ENCODE measurements around the gene TSPAN16. TPM values are rescaled to one million over a fixed set of nuclear protein-coding genes. Genes with fewer than 3 reads are reported as not detected.

TSPAN16 gene, protein sequence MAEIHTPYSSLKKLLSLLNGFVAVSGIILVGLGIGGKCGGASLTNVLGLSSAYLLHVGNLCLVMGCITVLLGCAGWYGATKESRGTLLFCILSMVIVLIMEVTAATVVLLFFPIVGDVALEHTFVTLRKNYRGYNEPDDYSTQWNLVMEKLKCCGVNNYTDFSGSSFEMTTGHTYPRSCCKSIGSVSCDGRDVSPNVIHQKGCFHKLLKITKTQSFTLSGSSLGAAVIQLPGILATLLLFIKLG
- not detected for total RNA-seq

GRCh38 chr19:11295665-11296245 lies at the start of gene TSPAN16:
TSS of gene TSPAN16 (plus strand) at chr19:11296160. CDS start at chr19:11296298, 138 bp downstream.
- Mint-ChIP-seq H3K36me3 (no peaks in the 10 kb centered on the region), H3K4me1 (peaks cover 4% of the 10 kb centered on the region), H3K27me3 (peaks cover 44% of the 10 kb centered on the region), H3K4me3 (no peak within 1 kb of the TSS), H3K27ac (no peak within 1 kb of the TSS), H3K9me3 (no peaks in the 10 kb centered on the region)
- no peak for DNase-seq

GRCh38 chr19:11246941-11247340 lies 49.0 kb upstream of the TSPAN16 start:
- no peak for DNase-seq
- Mint-ChIP-seq H3K4me3 (no peak overlapping the region), H3K27me3 (peaks cover 26% of the 10 kb centered on the region), H3K36me3 (no peaks in the 10 kb centered on the region), H3K9me3 (no peaks in the 10 kb centered on the region), H3K27ac (no peak overlapping the region), H3K4me1 (no peaks in the 10 kb centered on the region)

DNA sequence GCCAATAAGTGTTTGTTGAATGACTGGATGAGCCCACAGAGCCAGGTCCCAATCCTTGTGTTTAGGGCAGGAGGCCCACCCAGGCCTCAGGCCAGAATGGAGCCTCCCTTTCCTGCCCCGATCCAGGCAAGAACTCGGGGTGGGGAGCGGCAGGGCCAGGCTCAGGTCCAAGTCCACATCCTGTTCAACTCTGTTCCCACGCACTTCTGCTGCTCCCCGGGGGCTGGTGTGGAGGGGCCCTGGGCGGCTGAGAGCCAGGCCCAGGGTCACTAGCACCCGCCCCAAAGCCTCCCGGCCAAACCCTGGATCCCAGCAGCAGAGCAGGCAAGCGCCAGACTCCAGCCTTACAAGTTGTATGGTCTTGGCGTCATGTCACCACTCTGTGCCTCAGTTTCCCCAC lies 48.6 kb upstream of the TSPAN16 start:
- H3K9me3 Mint-ChIP-seq: no peaks in the 10 kb centered on the region
- no peak for DNase-seq
- no peak overlapping the region for H3K27ac Mint-ChIP-seq
- no peak overlapping the region for H3K4me3 Mint-ChIP-seq
- H3K36me3 Mint-ChIP-seq: no peaks in the 10 kb centered on the region
- no peaks in the 10 kb centered on the region for H3K4me1 Mint-ChIP-seq
- H3K27me3 Mint-ChIP-seq: peaks cover 24% of the 10 kb centered on the region

GRCh38 chr19:11247934-11248333 lies 48.0 kb upstream of the TSPAN16 start:
- no peak overlapping the region for H3K27ac Mint-ChIP-seq
- H3K27me3 Mint-ChIP-seq: peaks cover 24% of the 10 kb centered on the region
- H3K9me3 Mint-ChIP-seq: no peaks in the 10 kb centered on the region
- H3K36me3 Mint-ChIP-seq: no peaks in the 10 kb centered on the region
- DNase-seq: no peak
- no peaks in the 10 kb centered on the region for H3K4me1 Mint-ChIP-seq
- H3K4me3 Mint-ChIP-seq: no peak overlapping the region

DNA sequence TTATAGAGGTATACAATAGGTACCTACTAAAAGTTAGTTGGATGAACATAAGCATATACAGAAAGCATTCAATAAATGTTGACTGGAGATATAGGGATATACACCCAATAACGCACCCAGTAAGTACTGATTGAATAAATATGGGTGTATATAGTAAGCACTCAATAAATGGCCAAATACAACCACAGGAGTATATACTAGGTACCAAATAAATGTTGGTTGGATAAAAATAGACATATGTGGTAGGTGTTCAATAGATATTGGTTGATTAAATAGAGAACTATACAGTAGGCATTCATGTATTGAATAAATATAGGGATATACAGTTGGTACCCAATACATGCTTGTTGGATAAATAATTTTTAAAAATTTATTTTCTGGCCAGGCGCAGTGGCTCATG lies 47.1 kb upstream of the TSPAN16 start:
- Mint-ChIP-seq H3K9me3 (no peaks in the 10 kb centered on the region), H3K4me3 (no peak overlapping the region), H3K36me3 (no peaks in the 10 kb centered on the region), H3K4me1 (no peaks in the 10 kb centered on the region), H3K27ac (no peak overlapping the region), H3K27me3 (peaks cover 18% of the 10 kb centered on the region)
- DNase-seq: no peak

GRCh38 chr19:11251217-11251616 lies 44.7 kb upstream of the TSPAN16 start:
- H3K27ac Mint-ChIP-seq: no peak overlapping the region
- no peaks in the 10 kb centered on the region for H3K36me3 Mint-ChIP-seq
- peaks cover 12% of the 10 kb centered on the region for H3K27me3 Mint-ChIP-seq
- no peak overlapping the region for H3K4me3 Mint-ChIP-seq
- no peaks in the 10 kb centered on the region for H3K4me1 Mint-ChIP-seq
- no peaks in the 10 kb centered on the region for H3K9me3 Mint-ChIP-seq
- no peak for DNase-seq

GRCh38 chr19:11251650-11252314 lies 44.2 kb upstream of the TSPAN16 start:
- Mint-ChIP-seq H3K27me3 (peaks cover 7% of the 10 kb centered on the region), H3K27ac (no peak overlapping the region), H3K4me3 (no peak overlapping the region), H3K9me3 (no peaks in the 10 kb centered on the region), H3K36me3 (no peaks in the 10 kb centered on the region), H3K4me1 (no peaks in the 10 kb centered on the region)
- DNase-seq: no peak

- Mint-ChIP-seq H3K9me3 (no peaks in the 10 kb centered on the region), H3K4me1 (no peaks in the 10 kb centered on the region), H3K27ac (no peak overlapping the region), H3K27me3 (peaks cover 6% of the 10 kb centered on the region), H3K36me3 (no peaks in the 10 kb centered on the region), H3K4me3 (no peak overlapping the region)
- DNase-seq: no peak
Observed at GRCh38 chr19:11252665-11253355, 43.1 kb upstream of the TSPAN16 start.

DNA sequence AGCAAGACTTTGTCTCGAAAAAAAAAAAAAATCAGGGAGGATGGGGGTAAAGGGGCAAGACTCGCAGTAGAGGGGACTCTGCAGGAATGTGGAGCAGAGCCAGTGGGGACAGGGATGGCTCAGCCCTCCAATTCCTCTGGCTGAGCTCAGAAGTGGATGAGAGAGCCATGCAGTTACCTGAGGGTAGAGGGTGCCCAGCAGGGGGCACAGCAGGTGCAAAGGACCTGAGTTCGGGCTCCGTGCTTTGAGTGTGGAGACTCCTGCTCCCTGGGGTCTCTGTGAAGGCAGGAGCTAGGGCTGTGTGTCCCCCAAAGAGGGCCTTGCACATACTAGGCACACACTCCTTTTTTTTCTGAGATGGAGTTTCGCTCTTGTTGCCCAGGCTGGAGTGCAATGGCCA lies 41.3 kb upstream of the TSPAN16 start:
- H3K27ac Mint-ChIP-seq: no peak overlapping the region
- no peaks in the 10 kb centered on the region for H3K4me1 Mint-ChIP-seq
- no peak overlapping the region for H3K4me3 Mint-ChIP-seq
- DNase-seq: no peak
- no peaks in the 10 kb centered on the region for H3K9me3 Mint-ChIP-seq
- peaks cover 6% of the 10 kb centered on the region for H3K27me3 Mint-ChIP-seq
- H3K36me3 Mint-ChIP-seq: no peaks in the 10 kb centered on the region

DNA sequence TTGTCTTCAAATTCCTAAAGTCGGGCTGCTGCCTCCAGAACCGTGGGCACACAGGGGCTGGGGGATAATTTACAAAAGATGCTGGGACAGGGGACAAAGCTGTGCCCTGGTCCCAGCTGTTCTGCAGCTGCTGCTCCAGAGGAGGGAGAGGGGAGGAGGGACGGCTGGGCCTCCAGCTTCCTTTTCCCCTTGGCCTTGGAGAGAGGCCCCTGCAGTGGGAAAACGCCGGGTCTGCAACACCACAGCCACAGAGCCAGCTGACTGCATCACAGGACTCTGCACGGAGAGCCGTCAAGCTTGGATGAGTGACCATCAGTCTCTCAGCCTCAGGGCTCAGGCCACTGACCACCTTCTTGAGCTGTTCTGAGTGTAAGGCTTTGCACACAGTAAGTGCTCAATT lies 39.8 kb upstream of the TSPAN16 start:
- no peak overlapping the region for H3K27ac Mint-ChIP-seq
- no peaks in the 10 kb centered on the region for H3K4me1 Mint-ChIP-seq
- no peak for DNase-seq
- H3K4me3 Mint-ChIP-seq: no peak overlapping the region
- H3K36me3 Mint-ChIP-seq: no peaks in the 10 kb centered on the region
- no peaks in the 10 kb centered on the region for H3K9me3 Mint-ChIP-seq
- peaks cover 11% of the 10 kb centered on the region for H3K27me3 Mint-ChIP-seq

- Mint-ChIP-seq H3K27me3 (peaks cover 19% of the 10 kb centered on the region), H3K36me3 (no peaks in the 10 kb centered on the region), H3K9me3 (no peaks in the 10 kb centered on the region), H3K27ac (no peak overlapping the region), H3K4me3 (no peak overlapping the region), H3K4me1 (no peaks in the 10 kb centered on the region)
- DNase-seq: no peak
Observed at GRCh38 chr19:11257846-11258380, 38.0 kb upstream of the TSPAN16 start.

- no peak for DNase-seq
- Mint-ChIP-seq H3K4me1 (no peaks in the 10 kb centered on the region), H3K36me3 (no peaks in the 10 kb centered on the region), H3K9me3 (no peaks in the 10 kb centered on the region), H3K27me3 (peaks cover 47% of the 10 kb centered on the region), H3K27ac (no peak overlapping the region), H3K4me3 (peak overlapping the region; percentile 22)
Observed at GRCh38 chr19:11260996-11261395, 35.0 kb upstream of the TSPAN16 start.

DNA sequence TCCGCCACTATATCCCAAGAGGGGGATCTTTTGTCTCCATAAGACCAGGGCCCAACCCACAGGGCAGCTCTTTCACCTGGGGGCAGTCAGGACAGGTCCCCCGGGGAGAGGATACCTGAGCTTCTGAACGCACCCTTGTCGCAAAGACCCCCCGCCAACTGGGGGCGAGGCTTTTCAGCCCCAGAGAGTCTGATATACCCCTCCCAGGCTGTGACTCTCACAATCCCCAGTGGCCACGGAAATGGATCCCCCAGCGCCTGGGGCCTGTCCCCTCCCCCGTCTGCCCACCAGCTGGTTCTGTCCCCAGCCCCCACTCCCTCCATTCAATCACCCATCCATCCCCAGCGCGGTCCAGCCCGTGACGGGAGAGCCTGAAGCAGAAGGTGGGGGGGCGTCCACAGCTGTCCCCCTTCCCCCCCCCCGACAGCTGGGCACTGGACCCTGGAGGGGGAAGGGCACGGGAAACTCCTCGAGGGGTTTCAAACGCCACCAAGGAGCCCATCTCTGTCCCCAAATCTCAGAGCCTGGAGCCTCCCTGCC lies 34.5 kb upstream of the TSPAN16 start:
- no peak for DNase-seq
- Mint-ChIP-seq H3K4me1 (no peaks in the 10 kb centered on the region), H3K27me3 (peaks cover 52% of the 10 kb centered on the region), H3K4me3 (peak overlapping the region; percentile 43), H3K27ac (no peak overlapping the region), H3K36me3 (no peaks in the 10 kb centered on the region), H3K9me3 (no peaks in the 10 kb centered on the region)

- DNase-seq: peak; percentile 38
- H3K4me1 Mint-ChIP-seq: no peaks in the 10 kb centered on the region
- no peaks in the 10 kb centered on the region for H3K36me3 Mint-ChIP-seq
- no peaks in the 10 kb centered on the region for H3K9me3 Mint-ChIP-seq
- no peak within 1 kb of the TSS for H3K27ac Mint-ChIP-seq
- H3K4me3 Mint-ChIP-seq: peak within 1 kb of the TSS; percentile 73
- H3K27me3 Mint-ChIP-seq: peaks cover 56% of the 10 kb centered on the region
Observed at GRCh38 chr19:11261971-11262839, 33.8 kb upstream of the TSPAN16 start, which contains the start of gene DOCK6. TSS of gene DOCK6 (minus strand) at chr19:11262524. CDS start at chr19:11262440, 84 bp downstream.

Measured in activated naive CD8-positive, alpha-beta T cell treated with anti-CD3 and anti-CD28 coated beads for 36 hours (primary cell).